PC-9 (cell line): ENCODE measurements around the gene THAP2.

Experiments
- EZH2 ChIP-seq: fragments of 200-600 bp; sonication (generic); IDR thresholded peaks from 2 replicates; pipeline ENCODE4 v1.8.0; 2017; ENCODE audit warnings: antibody characterized with exemption, low read depth
- TF ChIP-seq, protein P1 (sequence below): fragments of 200-600 bp; sonication (generic); conservative IDR thresholded peaks from 2 replicates; pipeline ENCODE4 v1.6.1; 2017; ENCODE audit warnings: mixed run types, antibody characterized with exemption, mild to moderate bottlenecking, moderate library complexity

DNA sequence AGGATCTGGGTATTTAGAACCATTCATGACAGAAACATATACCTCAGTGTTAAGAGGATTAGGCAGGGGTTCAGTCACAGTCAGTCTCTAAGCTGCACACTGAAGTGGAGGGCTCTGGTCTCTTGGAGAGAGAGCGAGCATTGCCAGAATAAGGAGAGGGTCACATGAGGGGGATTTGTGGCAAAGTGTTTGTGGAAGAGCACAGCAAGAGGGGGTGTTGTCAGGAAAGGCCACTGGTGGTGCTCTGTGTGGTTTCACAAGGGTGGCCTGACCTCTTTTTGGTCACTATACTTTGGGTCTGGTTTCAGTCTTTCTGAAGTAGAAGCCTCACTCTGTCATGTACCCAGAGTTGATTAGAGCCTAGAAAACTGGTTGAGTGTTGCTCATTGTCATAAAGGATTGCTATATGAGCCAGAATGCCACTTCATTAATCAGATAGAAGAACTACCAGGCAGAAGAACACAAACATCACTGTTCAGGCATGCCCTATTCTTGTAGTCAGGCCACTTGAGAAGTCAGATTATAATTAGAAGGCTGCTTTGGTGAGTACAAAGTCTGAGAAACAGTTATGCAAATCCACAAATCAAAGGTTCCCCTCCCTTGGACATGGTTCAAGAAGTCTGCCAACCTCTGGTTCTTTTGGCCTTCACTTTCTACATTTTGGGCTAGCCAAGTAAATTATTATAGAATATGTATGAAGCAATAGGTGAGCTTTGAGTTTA lies 30.2 kb downstream of the THAP2 start:
- TF ChIP-seq, protein P1, sequence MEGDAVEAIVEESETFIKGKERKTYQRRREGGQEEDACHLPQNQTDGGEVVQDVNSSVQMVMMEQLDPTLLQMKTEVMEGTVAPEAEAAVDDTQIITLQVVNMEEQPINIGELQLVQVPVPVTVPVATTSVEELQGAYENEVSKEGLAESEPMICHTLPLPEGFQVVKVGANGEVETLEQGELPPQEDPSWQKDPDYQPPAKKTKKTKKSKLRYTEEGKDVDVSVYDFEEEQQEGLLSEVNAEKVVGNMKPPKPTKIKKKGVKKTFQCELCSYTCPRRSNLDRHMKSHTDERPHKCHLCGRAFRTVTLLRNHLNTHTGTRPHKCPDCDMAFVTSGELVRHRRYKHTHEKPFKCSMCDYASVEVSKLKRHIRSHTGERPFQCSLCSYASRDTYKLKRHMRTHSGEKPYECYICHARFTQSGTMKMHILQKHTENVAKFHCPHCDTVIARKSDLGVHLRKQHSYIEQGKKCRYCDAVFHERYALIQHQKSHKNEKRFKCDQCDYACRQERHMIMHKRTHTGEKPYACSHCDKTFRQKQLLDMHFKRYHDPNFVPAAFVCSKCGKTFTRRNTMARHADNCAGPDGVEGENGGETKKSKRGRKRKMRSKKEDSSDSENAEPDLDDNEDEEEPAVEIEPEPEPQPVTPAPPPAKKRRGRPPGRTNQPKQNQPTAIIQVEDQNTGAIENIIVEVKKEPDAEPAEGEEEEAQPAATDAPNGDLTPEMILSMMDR: no peak
- TF ChIP-seq EZH2: no peak
